Fibroblast of the aortic adventitia (primary cell): ENCODE measurements around the gene ABAT. TPM values are rescaled to one million over a fixed set of nuclear protein-coding genes. Genes with fewer than 3 reads are reported as not detected.

ENCODE experiments used
- DNase-seq: peaks from one replicate; pipeline ENCODE4 v3.0.0-alpha.2; 2010; ENCODE audit warnings: low read depth
- H3K4me3 ChIP-seq: 2 replicates; pipeline ENCODE4 v1.5.1; 2011; ENCODE audit warnings: low read depth, mild to moderate bottlenecking, control low read depth, low read length, moderate library complexity
- CTCF ChIP-seq: IDR thresholded peaks from 2 replicates; pipeline ENCODE4 v1.5.1; 2011; ENCODE audit warnings: mild to moderate bottlenecking, low read length, control low read depth, inconsistent platforms; ENCODE audit not compliant: insufficient read depth
- total RNA-seq: library from RNA; depleted of rRNA; stranded (reverse); fragments of >200 nt; gene quantifications from 2 replicates; pipeline ENCODE4 v1.2.3, GENCODE V29; 2012; ENCODE audit warnings: low replicate concordance

ABAT gene
- total RNA-seq, 1 donor = 1.4 TPM

DNA sequence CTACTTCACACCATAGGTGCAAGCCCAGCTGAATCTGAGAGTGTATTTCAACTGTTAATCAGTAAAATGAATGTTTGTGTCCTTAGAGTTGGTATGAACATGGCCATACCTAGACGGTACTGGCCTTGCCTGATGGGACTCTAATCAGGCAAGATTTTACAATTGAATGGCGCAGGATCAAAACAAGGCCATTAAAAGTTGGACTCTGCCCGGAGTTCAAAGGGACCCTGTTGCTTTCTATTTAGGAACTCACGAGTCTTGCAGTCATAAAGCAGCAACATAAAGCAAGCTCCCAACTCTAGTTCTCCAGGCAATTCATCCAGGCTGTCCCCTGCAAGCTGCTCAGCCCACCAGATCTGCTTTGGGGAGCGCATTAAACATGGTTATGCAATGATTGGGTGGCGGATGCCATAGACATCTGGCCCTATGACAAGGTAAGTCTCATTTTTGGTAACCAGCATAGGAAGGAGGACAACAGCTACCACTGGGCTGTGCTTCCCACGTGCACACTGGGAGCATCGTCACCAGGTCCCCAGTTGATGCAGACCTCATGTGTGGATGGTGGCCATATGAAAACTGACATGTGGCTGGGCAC lies 114.3 kb downstream of the ABAT start:
- no peak overlapping the region for H3K4me3 ChIP-seq
- no peak for TF ChIP-seq CTCF
- DNase-seq = no peak

DNA sequence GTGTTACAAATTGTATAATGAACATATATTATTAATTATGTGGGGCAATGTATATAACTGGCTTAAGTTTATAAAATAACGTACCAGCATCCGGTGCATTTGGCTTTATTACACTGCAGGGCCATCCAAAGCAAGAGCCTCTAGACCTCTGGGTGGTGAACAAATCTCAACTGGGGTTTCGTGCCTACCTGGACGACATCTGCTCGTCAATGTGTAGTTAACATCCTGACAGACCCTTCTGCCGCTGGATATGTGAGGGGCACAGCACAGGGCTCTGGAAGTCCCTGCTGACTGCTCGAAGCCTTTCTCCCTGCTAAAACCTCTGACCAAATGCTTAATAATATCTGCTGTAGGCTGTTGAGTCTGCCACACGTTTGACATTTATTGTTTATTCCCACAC lies 120.7 kb downstream of the ABAT start:
- DNase-seq = no peak
- TF ChIP-seq CTCF = no peak
- no peak overlapping the region for H3K4me3 ChIP-seq

DNA sequence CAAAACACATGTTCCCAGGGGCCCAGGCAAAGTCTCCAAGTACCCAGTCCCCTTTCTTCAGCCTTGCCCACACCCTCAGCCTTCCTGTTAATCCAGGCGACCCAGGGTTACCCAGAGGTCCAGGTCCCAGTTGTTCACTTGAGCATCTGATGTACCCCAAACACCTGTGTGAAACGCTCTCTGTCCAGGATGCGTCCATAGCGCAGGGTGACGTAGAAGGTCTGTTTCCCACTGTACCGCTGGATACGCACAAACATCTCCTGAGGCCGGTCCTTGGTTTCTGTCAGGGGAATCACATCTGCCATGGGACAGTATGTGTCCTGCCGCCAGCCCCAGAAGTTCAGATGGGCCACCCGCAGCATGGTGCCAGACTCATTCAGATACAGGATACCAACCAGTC lies 121.4 kb downstream of the ABAT start:
- DNase-seq = no peak
- TF ChIP-seq CTCF = no peak
- H3K4me3 ChIP-seq = no peak overlapping the region

DNA sequence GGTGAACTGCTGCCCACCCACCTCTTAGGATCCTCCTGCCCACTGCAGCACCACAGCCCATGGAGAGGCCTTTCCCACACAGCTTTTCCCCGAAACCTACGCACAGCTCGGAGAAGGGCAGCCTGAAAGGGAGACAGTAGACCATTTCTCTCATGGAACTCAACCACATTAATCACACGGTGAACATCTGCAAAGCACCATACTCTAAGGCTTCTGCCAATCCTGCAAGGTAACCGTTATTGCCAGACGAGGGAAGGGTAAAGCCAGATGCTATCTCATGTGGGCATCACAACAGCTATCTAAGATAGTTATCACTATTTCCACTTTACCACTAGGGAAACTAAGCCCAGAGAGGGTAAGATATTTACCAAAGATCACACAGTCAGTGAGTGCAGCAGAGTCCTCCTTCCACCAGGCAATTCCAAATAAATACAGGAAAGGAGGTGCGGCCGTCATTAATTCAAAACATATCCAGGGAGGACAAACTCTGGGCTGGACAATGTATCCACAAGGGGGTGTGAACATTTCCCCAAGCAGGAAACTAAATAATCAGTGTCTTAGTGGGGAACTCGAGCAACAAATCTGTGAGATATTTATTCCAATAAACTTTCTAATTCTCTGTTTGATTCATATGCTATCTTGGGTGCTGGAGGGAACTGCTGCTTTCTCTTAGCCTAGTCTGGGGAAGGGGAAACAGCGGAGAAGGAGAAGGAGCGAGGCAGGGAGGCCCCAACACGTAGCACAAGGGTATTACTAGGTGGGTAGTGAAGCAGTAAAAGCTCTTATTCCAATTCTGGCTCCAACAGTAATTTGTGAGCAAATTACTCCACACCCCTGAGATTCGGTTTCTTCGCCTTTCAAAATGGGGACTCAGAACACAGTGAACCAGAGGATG lies 122.3 kb downstream of the ABAT start:
- DNase-seq = peak; percentile 6
- no peak for TF ChIP-seq CTCF
- H3K4me3 ChIP-seq = peak overlapping the region; percentile 97

DNA sequence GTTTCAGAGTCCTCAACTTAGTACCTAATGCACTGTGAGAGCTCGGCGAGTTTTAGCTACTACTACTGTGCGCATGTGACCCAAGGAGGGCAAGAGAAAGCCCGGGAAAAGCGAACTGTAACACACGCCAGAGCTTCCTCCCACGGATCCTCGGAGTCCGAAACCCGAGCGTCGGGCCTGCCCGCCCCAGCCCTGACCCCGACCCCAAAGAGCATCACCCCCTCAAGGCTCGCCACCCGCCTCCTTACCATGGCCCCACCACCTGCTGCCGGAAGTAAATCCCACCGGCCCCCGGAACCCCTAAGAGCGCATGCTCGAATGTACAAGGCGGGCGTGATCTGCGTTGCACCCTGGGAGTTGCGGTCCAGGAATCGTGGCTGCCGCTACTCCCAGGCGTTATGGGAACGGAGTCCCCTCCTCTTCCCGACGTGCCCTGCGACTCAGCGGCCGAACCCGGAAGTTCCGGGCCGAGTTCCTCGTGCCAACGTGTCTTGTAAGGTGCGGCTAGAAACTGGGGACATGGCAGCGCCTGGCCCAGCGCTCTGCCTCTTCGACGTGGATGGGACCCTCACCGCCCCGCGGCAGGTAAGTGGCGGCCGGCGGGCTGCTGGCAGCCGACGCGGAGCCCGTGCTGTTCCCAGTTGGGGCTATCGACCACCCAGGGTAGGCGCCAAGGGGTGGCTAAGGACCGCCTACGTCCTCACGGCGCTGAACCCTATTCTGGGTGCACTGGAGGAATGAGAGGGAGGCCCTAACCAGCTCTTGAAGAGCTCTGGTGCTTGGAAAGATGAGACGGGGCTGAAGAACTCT lies 123.2 kb downstream of the ABAT start, which contains the start of the genes PMM2 and TMEM186:
PMM2 (plus strand) TSS at position 476 of the 810 bp plus-strand sequence; CDS start at position 520, 44 bp downstream.
TMEM186 (minus strand) TSS at position 276 of the 810 bp plus-strand sequence; CDS start at position 251, 25 bp downstream.
- H3K4me3 ChIP-seq = peak within 1 kb of the TSS; percentile 97
- peak; percentile 94 for DNase-seq
- TF ChIP-seq CTCF = no peak

DNA sequence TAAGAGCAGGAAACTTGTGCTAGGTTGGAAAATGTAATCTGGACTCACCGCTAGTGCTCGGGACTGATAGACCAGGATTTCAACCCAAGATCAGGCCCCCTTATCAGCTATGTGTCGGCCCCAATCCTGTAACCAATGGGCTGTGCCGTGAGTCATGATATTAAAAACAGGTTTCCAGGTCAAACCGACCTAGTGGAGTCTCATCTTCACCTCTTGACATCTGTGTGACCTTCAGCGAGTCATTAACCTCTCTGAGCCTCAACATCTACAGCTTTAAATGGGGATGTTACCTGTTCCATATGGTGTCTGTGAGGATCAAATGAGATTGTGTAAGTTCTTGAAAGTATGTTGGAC lies 123.7 kb downstream of the ABAT start:
- DNase-seq = peak; percentile 44
- peak overlapping the region; percentile 97 for H3K4me3 ChIP-seq
- no peak for TF ChIP-seq CTCF
